ENCODE results near the gene SPACA6. TPM values are rescaled to one million over a fixed set of nuclear protein-coding genes. Genes with fewer than 3 reads are reported as not detected.

Gene SPACA6
- total and polyA plus RNA-seq, 9 of the 15 experiments (the other 6 are each of a cell fraction or from before 2014, with no cell fraction given) = 1.3 to 17.3 (median 6.2) TPM

- no peak overlapping the region for H3K4me3 ChIP-seq
- in situ Hi-C loops (cut with MboI) = loop anchor here (5.0 kb wide), 1 partner anchor 65 kb away; no protein-coding TSS in a partner anchor
- intact Hi-C loops (cut with micrococcal nuclease) = loop anchor here (1.0 kb wide), 1 partner anchor 65 kb away; no protein-coding TSS in a partner anchor
- H2AFZ ChIP-seq (ENCODE audit: low read depth, low read length) = no peak overlapping the region
- no peak overlapping the region for H3K4me2 ChIP-seq (ENCODE audit: insufficient read depth, low read length)
- no peaks in the 10 kb centered on the region for H4K20me1 ChIP-seq (replicated peaks; ENCODE audit: control insufficient read depth, insufficient read depth, low read length)
- no peaks in the 10 kb centered on the region for H3K9me1 ChIP-seq (ENCODE audit: control insufficient read depth, insufficient read depth, low read length)
- DNase-seq (ENCODE audit: extremely low read depth in 1 of 4, low spot score in 3 of 4) (peak in 2 of 4 experiments; percentile 50 to 65), ATAC-seq (peak; percentile 75), FAIRE-seq (peak; percentile 67)
- 22% methylated on average over 9 of the region's 9 CpGs for WGBS (ENCODE audit: insufficient coverage, low coverage, missing lambda C conversion rate)
- H3K27me3 ChIP-seq (ENCODE audit: control insufficient read depth in 2 of 2, insufficient read depth in 2 of 2, low read length in 2 of 2) = peaks cover 0 to 7% of the 10 kb centered on the region in 2 experiments; a peak in 2 of 5 replicates
- ChIA-PET CTCF (ENCODE audit: low intra/inter-chr PET ratio) (interaction anchor here (0.6 to 1.1 kb wide), 5 partner anchors 9 to 1446 kb away, joined by 3 to 9 read pairs (median 3); no protein-coding TSS in a partner anchor), POLR2A (interaction anchor here (1.1 kb wide), 1 partner anchor 14 kb away, joined by 3 read pairs; no protein-coding TSS in a partner anchor)
- H3K27ac ChIP-seq (ENCODE audit: extremely low read depth, low read depth, low read length) = no peak overlapping the region
- H3K9me3 ChIP-seq (replicated peaks; ENCODE audit: control insufficient read depth, insufficient read depth, low read depth, low read length) = no peaks in the 10 kb centered on the region
- no TSS peak for BruUV-seq (replicated peaks)
- H3K4me1 ChIP-seq (replicated peaks in 1 of 2; ENCODE audit: control insufficient read depth in 2 of 2, insufficient read depth in 2 of 2, low read length in 2 of 2) = peaks cover 0 to 13% of the 10 kb centered on the region in 2 experiments; a peak in 2 of 5 replicates
- no peak overlapping the region for H3K9ac ChIP-seq (ENCODE audit: insufficient read depth in 1 of 2, low read depth in 2 of 2, low read length in 2 of 2)
- no peaks in the 10 kb centered on the region for H3K79me2 ChIP-seq (ENCODE audit: control insufficient read depth, insufficient read depth, low read length)
- no peaks in the 10 kb centered on the region for H3K36me3 ChIP-seq (ENCODE audit: control insufficient read depth, insufficient read depth, low read length)
- no peak for TF ChIP-seq RHOXF2B (CRISPR knock-in tag; conservative IDR thresholded peaks at IDR 0.05)
- peak; percentile 59 to 70 (median 63) for TF ChIP-seq CTCF (IDR thresholded peaks at IDR 0.05 in 2 of 3, conservative IDR thresholded peaks at IDR 0.05 in 1 of 3; ENCODE audit: insufficient read depth in 2 of 3, low read depth in 1 of 3, low read length in 3 of 3)
- TF ChIP-seq ATF3 (IDR thresholded peaks at IDR 0.05) = no peak
- TF ChIP-seq ATF3 (CRISPR knock-in tag; conservative IDR thresholded peaks at IDR 0.05) = no peak
- peak; percentile 32 to 57; a peak in 3 of 4 replicates for TF ChIP-seq RAD21 (CRISPR knock-in tag; conservative IDR thresholded peaks at IDR 0.05 in 1 of 2, IDR thresholded peaks at IDR 0.05 in 1 of 2)
- no peak for TF ChIP-seq ZNF24 (IDR thresholded peaks at IDR 0.05)
- no peak for TF ChIP-seq MAFG (tag; conservative IDR thresholded peaks at IDR 0.05)
- no peak for TF ChIP-seq ZNF354B (CRISPR knock-in tag; IDR thresholded peaks at IDR 0.05)
- no peak for TF ChIP-seq ZNF184 (CRISPR knock-in tag; IDR thresholded peaks at IDR 0.05)
- peak; percentile 78 for TF ChIP-seq SMC3 (conservative IDR thresholded peaks at IDR 0.05; ENCODE audit: insufficient read depth, low read depth, low read length)
Observed at GRCh38 chr19:51712461-51713081, 19.4 kb downstream of the SPACA6 start.
